Right lobe of liver (tissue), 6 donors: ENCODE data around the gene WNT8A. TPM values are rescaled to one million over a fixed set of nuclear protein-coding genes. Genes with fewer than 3 reads are reported as not detected.

Source experiments
- ATAC-seq, 4 donors: fragments of 200-7000 bp; cut with Tn5 transposase; one replicate each; pipeline ENCODE4 v1.9.1; 2020; ENCODE audit warnings: mild to moderate bottlenecking in 4 of 4, moderate library complexity in 4 of 4
- DNase-seq, 3 donors: peaks; one replicate each; pipeline ENCODE4 v3.0.0-alpha.2; 2020
- H3K27ac ChIP-seq, 3 donors: fragments of 200-600 bp; one replicate each; pipeline ENCODE4 v1.8.0; 2022
- H3K27me3 ChIP-seq, 2 donors: fragments of 200-600 bp; one replicate each; pipeline ENCODE4 v1.8.0; 2022
- H3K36me3 ChIP-seq, 4 donors: fragments of 200-600 bp; sonication (generic) in 1 of 4; one replicate each; pipeline versions ENCODE4 v1.5.1 to v1.8.0; 2017 to 2022; ENCODE audit warnings: control low read depth in 1 of 4
- H3K4me1 ChIP-seq, 4 donors: fragments of 200-600 bp; sonication (generic) in 1 of 4; one replicate each; pipeline versions ENCODE4 v1.5.1 to v1.8.0; 2017 to 2022; ENCODE audit warnings: control low read depth in 1 of 4
- H3K4me3 ChIP-seq, 3 donors: fragments of 200-600 bp; one replicate each; pipeline ENCODE4 v1.8.0; 2022
- H3K9me3 ChIP-seq, 4 donors: fragments of 200-600 bp; sonication (generic) in 1 of 4; one replicate each; pipeline versions ENCODE4 v1.5.1 to v1.8.0; 2017 to 2022; ENCODE audit warnings: control low read depth in 1 of 4
- POLR2A ChIP-seq: fragments of 450-650 bp; IDR thresholded peaks from one replicate; pipeline ENCODE4 v1.6.1; 2017; ENCODE audit warnings: antibody characterized with exemption, mild to moderate bottlenecking
- WGBS: methylation state at CpG from one replicate; pipeline ENCODE4 v1.1.6; 2018; ENCODE audit warnings: low coverage, low lambda C conversion rate; ENCODE audit not compliant: insufficient coverage; ENCODE audit errors: missing lambda C conversion rate; 5-methylcytosine and 5-hydroxymethylcytosine counted together
- intact Hi-C, 2 donors: fragments of 100-400 bp; cut with DNase I; formaldehyde crosslinking; loops; one replicate each; pipeline versions ENCODE4 v1.11.2 to v1.14.1; 2022
- total RNA-seq, 6 experiments: library from RNA; depleted of rRNA in 2 of 6; stranded (reverse); fragments of >200 nt in 2 of 6; fragmentation: NEBNext Ultra II Directional in 3 of 6; extraction: Animal tissue kit (Norgen Biotek cat#: 25700) in 3 of 6; gene quantifications; one replicate each; pipeline versions ENCODE4 v1.1.0 to v1.2.4, GENCODE V29; 2016 to 2023
- TF ChIP-seq, protein P1 (sequence below), 4 donors: fragments of 200-600 bp in 3 of 4; fragments of 450-650 bp in 1 of 4; IDR thresholded peaks; one replicate each; pipeline versions ENCODE4 v1.5.1 to v1.8.0; 2016 to 2022; ENCODE audit warnings: antibody characterized with exemption in 4 of 4, mild to moderate bottlenecking in 2 of 4
- donor health status: DM: no; HTN: yes; CAD: no.
- donor health status: DM: no; HTN: no; CAD: no.
- donor health status: DM: no; HTN: no; CAD: no.
- donor health status: DM: no; HTN: yes; CAD: no.
- donor health status: DM: no; HTN: yes; CAD: no.

Gene WNT8A
- total RNA-seq, 6 experiments from 2014 or later, result not detected

DNA sequence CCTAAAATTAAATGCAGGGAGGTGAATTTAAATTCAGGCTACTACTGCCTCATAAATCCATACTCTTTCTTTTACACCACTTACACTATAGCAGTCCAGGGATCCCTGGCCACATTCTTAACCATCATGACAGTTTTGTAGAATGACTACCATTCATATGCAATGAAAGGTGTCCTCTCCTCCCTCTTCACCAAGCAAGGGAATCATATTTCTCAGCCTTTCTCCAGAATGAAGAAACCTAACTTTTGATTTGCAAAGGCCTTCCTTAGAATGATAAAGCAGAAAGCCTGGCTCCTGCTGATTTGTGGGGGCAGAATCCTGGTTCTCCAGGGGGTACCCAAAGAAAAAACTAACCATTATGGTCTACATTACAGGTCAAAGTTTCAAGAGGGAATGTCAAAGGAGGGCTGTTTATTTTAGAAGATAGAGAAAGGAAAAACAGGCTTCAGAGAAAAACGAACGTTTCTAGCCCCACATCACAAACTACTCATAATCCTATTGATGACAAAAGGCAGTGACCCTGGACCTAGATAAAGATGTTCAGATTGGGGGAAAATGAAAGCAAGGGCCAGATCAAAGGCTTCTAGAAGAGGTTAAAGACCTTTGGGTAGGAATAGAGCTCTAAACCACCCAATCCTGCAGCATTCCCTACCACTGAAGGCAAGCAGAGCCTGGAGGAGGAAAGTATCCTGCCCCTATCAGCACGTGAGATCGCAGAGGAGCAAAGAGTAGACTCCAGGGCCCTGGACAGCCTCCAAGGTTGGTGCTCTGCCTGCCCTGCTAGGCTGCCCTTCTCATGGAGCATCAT lies 11.5 kb downstream of the WNT8A start:
- Histone ChIP-seq H3K9me3 (no peaks in the 10 kb centered on the region), H3K27me3 (no peaks in the 10 kb centered on the region), H3K36me3 (no peaks in the 10 kb centered on the region), H3K4me3 (no peak overlapping the region), H3K27ac (no peak overlapping the region), H3K4me1 (no peaks in the 10 kb centered on the region)
- intact Hi-C loops, result no loop called here
- ATAC-seq, result peak in 1 of 4 donors; percentile 10
- WGBS, result 27% methylated on average over 4 of the region's 4 CpGs
- DNase-seq, result no peak
- TF ChIP-seq POLR2A, result no peak
- TF ChIP-seq, protein P1, sequence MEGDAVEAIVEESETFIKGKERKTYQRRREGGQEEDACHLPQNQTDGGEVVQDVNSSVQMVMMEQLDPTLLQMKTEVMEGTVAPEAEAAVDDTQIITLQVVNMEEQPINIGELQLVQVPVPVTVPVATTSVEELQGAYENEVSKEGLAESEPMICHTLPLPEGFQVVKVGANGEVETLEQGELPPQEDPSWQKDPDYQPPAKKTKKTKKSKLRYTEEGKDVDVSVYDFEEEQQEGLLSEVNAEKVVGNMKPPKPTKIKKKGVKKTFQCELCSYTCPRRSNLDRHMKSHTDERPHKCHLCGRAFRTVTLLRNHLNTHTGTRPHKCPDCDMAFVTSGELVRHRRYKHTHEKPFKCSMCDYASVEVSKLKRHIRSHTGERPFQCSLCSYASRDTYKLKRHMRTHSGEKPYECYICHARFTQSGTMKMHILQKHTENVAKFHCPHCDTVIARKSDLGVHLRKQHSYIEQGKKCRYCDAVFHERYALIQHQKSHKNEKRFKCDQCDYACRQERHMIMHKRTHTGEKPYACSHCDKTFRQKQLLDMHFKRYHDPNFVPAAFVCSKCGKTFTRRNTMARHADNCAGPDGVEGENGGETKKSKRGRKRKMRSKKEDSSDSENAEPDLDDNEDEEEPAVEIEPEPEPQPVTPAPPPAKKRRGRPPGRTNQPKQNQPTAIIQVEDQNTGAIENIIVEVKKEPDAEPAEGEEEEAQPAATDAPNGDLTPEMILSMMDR (IDR thresholded peaks at IDR 0.05), result no peak

DNA sequence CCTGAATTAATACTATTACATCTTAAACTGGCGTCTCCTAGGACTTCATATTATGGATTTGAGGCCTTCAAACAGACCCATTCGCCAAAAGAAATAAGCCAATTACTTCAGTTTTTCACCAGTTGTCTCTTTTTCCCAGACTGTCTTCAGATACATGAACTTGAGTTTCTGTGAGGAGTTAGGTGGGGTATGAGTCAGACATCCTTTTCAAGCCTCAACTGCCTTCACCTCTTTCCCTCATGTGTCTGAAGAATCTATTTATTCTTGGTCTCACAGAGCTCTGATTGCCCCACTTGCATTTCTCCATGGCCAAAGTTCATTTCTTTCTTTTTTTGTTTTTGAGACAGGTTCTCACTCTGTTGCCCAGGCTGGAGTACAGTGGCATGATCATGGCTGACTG lies 12.5 kb downstream of the WNT8A start:
- 60% methylated on average over 2 of the region's 2 CpGs for WGBS
- Histone ChIP-seq H3K27me3 (no peaks in the 10 kb centered on the region), H3K27ac (no peak overlapping the region), H3K9me3 (no peaks in the 10 kb centered on the region), H3K4me3 (no peak overlapping the region), H3K4me1 (no peaks in the 10 kb centered on the region), H3K36me3 (no peaks in the 10 kb centered on the region)
- DNase-seq (no peak), ATAC-seq (no peak)
- no peak for TF ChIP-seq POLR2A
- TF ChIP-seq, protein P1 (IDR thresholded peaks at IDR 0.05), result no peak
- intact Hi-C loops, result no loop called here

DNA sequence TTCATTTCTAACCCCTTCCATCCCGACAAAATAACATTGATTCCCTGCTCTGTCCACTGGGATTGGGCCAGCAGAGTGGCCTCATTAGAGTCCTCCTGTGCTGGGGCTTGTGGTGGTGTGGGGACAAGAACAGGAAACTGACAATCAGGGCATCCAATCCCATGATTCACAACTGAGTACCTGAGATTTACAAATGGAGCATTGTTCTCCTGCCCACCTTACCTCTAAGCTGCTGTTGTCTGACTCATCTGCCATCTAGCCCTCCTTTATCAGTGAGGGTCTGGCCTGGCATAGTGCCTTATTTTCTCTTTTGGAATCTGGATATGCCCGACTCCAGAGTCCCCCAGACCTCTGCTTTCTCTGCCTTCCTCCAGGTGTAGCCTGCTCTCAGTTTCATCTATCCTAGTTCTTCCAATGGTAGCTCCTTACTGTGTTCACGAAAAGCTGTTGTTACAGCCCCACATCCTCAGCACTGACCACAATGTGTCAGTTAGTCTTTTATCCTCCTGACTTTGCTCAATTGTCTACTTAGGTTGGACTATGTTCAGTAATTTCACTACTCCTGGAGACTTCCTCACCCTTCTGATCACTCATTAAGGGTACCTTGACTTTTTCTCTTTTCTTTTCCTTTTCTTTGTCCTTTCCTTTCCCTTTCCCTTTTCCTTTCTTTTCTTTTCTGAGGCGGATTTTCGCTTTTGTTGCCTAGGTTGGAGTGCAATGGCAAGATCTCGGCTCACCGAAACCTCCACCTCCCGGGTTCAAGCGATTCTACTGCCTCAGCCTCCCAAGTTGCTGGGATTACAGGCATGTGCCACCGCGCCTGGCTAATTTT lies 13.4 kb downstream of the WNT8A start:
- WGBS, result 72% methylated on average over 9 of the region's 11 CpGs
- Histone ChIP-seq H3K9me3 (no peaks in the 10 kb centered on the region), H3K27me3 (no peaks in the 10 kb centered on the region)

DNA sequence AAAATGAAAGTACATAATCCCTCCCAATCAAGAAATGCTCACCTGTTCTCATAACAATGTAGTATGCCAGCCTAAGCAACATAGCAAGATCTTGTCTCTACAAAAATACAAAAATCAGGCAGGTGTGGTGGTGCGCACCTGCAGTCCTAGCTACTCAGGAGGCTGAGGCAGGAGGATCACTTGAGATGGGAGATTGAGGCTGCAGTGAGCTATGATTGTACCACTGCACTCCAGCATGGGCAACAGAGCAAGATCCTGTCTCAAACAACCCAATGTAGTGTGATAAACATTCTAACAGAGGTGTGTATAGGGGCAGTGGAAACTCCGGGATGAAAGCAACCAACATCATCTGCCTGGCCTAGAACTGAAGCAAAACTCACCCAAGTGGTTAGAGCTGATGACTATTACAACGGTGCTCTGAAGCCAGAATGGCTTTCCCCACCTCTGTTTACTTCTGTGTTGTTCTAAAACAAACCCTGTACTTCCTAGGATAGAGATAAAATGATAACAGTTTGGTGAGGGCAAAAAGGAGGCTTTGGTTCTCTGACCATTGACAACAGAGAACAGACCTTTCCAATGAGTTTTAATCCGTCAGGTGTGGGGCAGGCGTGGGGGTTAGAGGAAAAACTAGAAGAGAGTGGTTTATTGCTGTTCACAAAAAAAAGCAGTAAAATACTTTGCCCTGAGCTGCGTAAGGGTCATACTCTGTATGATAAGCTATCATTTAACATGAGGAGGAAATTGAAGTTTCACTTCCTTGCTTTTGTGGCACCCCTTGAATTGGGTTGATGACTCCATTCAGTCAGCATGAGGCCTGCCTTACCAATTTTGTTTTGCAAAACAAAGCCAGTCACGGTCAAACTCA lies 18.9 kb downstream of the WNT8A start:
- no peaks in the 10 kb centered on the region for H3K9me3 ChIP-seq
- ATAC-seq (no peak), DNase-seq (no peak)
- H3K27me3 ChIP-seq, result peaks cover 0 to 4% of the 10 kb centered on the region in 2 donors
- 54% methylated on average over 7 of the region's 7 CpGs for WGBS
- H3K27ac ChIP-seq, result no peak overlapping the region
- H3K4me3 ChIP-seq, result no peak overlapping the region
- H3K4me1 ChIP-seq, result no peaks in the 10 kb centered on the region
- H3K36me3 ChIP-seq, result no peaks in the 10 kb centered on the region
- TF ChIP-seq, protein P1 (IDR thresholded peaks at IDR 0.05), result no peak
- TF ChIP-seq POLR2A, result no peak
- intact Hi-C loops, result no loop called here

More for the DNA sequence above, 13.4 kb downstream of the WNT8A start:
- no peak for ATAC-seq
- DNase-seq, result no peak
- H3K36me3 ChIP-seq, result no peaks in the 10 kb centered on the region
- H3K4me3 ChIP-seq, result no peak overlapping the region
- intact Hi-C loops, result no loop called here
- TF ChIP-seq, protein P1 (IDR thresholded peaks at IDR 0.05), result no peak
- H3K4me1 ChIP-seq, result no peaks in the 10 kb centered on the region
- H3K27ac ChIP-seq, result no peak overlapping the region
